GM18873 (cell line): ENCODE measurements around the gene DNAJC8.
A peak's percentile ranks its signal among the peaks of the same experiment; 100 is the strongest.

Source experiments
- ATAC-seq: cut with Tn5 transposase; IDR thresholded peaks from one replicate; pipeline ENCODE4 v1.9.1; 2021; ENCODE audit warnings: mild to moderate bottlenecking, moderate library complexity, moderate number of reproducible peaks; ENCODE audit not compliant: unreplicated experiment, low FRiP score

Gene DNAJC8

GRCh38 chr1:28173980-28174297 is 58.9 kb downstream of the DNAJC8 start:
- ATAC-seq: no peak

- ATAC-seq: no peak
Observed at GRCh38 chr1:28173151-28173979, 59.5 kb downstream of the DNAJC8 start.

- peak; percentile 75 for ATAC-seq
Observed at GRCh38 chr1:28172713-28173150, 60.1 kb downstream of the DNAJC8 start.

- no peak for ATAC-seq
Observed at GRCh38 chr1:28171246-28171645, 61.6 kb downstream of the DNAJC8 start.

GRCh38 chr1:28170001-28170596 is 62.7 kb downstream of the DNAJC8 start:
- no peak for ATAC-seq

- no peak for ATAC-seq
Observed at GRCh38 chr1:28163496-28164161, 69.2 kb downstream of the DNAJC8 start.

- no peak for ATAC-seq
Observed at GRCh38 chr1:28162151-28162550, 70.7 kb downstream of the DNAJC8 start.

- ATAC-seq: no peak
Observed at GRCh38 chr1:28161751-28162150, 71.1 kb downstream of the DNAJC8 start.

GRCh38 chr1:28160782-28161266 is 72.0 kb downstream of the DNAJC8 start:
- no peak for ATAC-seq

- ATAC-seq: no peak
Observed at GRCh38 chr1:28159680-28160079, 73.1 kb downstream of the DNAJC8 start.

- ATAC-seq: no peak
Observed at GRCh38 chr1:28159243-28159642, 73.6 kb downstream of the DNAJC8 start.

GRCh38 chr1:28157894-28158293 is 74.9 kb downstream of the DNAJC8 start:
- ATAC-seq: no peak

GRCh38 chr1:28156821-28157220 is 76.0 kb downstream of the DNAJC8 start:
- no peak for ATAC-seq

- no peak for ATAC-seq
Observed at GRCh38 chr1:28155628-28156027, 77.2 kb downstream of the DNAJC8 start.

- no peak for ATAC-seq
Observed at GRCh38 chr1:28154078-28154594, 78.7 kb downstream of the DNAJC8 start.
